Measurements from ENCODE around the gene IMPDH1.

DNA sequence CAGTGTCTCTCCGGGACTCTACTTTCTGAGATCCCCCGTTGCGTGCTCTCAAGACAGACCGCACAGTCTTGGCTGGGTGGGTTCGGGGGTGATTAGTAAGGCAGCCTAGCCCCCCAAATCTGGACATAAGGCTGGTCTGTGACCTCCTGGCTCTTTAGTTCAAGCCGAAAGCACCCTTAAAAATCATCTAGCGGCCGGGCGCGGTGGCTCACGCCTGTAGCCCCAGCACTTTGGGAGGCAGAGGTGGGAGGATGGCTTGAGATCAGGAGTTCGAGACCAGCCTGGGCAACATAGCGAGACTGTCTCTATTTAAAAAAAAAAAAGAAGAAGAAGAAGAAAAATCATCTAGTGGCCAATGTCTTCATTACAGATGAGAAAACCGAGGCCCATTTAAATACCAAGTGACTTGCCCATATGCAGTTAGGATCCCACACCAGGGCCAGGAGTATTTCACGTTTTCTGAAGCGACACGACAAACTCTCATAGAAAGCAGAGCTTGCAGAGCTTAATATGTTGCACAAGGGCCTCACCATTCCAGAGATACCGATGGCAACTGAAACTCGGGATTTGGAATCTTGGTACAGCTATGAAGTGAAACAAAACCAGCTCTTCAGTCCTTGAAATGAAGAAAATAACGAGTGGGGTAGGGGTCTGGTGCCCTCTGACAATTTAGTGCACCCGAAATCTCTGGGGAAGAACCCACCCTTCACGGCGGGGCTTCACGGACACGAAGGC is 45.2 kb upstream of the IMPDH1 start:
- TF ChIP-seq, protein P1, sequence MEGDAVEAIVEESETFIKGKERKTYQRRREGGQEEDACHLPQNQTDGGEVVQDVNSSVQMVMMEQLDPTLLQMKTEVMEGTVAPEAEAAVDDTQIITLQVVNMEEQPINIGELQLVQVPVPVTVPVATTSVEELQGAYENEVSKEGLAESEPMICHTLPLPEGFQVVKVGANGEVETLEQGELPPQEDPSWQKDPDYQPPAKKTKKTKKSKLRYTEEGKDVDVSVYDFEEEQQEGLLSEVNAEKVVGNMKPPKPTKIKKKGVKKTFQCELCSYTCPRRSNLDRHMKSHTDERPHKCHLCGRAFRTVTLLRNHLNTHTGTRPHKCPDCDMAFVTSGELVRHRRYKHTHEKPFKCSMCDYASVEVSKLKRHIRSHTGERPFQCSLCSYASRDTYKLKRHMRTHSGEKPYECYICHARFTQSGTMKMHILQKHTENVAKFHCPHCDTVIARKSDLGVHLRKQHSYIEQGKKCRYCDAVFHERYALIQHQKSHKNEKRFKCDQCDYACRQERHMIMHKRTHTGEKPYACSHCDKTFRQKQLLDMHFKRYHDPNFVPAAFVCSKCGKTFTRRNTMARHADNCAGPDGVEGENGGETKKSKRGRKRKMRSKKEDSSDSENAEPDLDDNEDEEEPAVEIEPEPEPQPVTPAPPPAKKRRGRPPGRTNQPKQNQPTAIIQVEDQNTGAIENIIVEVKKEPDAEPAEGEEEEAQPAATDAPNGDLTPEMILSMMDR (IDR thresholded peaks at IDR 0.05), result no peak
- no peak for TF ChIP-seq POLR2A (IDR thresholded peaks at IDR 0.05)

Measured in vagina (tissue), 2 donors.